NCI-H748 (cell line): Measurements from ENCODE around the gene HRK.
A peak's percentile ranks its signal among the peaks of the same experiment; 100 is the strongest.
"Not testable (repeated sequence)": the region's sequence is repeated elsewhere in the genome, so short reads cannot be mapped to it uniquely, and the experiment has no call there.

Experiments used
- DNase-seq: peaks from one replicate; lab custom pipeline; 2025; ENCODE audit not compliant: unreplicated experiment; lab: John Stamatoyannopoulos, UW

The HRK gene

GRCh38 chr12:116821291-116821690 lies 60.0 kb downstream of the HRK start:
- DNase-seq: no peak

- peak; percentile 16 for DNase-seq
Observed at GRCh38 chr12:116820064-116820656, 61.1 kb downstream of the HRK start.

- peak; percentile 93 for DNase-seq
Observed at GRCh38 chr12:116818948-116819832, 62.1 kb downstream of the HRK start.

- DNase-seq: peak; percentile 32
Observed at GRCh38 chr12:116818341-116818856, 62.8 kb downstream of the HRK start.

- not testable (repeated sequence) for DNase-seq
Observed at GRCh38 chr12:116814766-116815165, 66.5 kb downstream of the HRK start.

- DNase-seq: no peak
Observed at GRCh38 chr12:116813271-116814041, 67.8 kb downstream of the HRK start.

- no peak for DNase-seq
Observed at GRCh38 chr12:116812238-116812637, 69.0 kb downstream of the HRK start.

GRCh38 chr12:116808113-116809105 lies 72.8 kb downstream of the HRK start:
- DNase-seq: peak; percentile 67

GRCh38 chr12:116807546-116807945 lies 73.7 kb downstream of the HRK start:
- no peak for DNase-seq

GRCh38 chr12:116806845-116807440 lies 74.3 kb downstream of the HRK start:
- no peak for DNase-seq
